GM04503 (cell line): Measurements from ENCODE around the gene FASN.

Experiments used
- DNase-seq: peaks from one replicate; pipeline ENCODE4 v3.0.0-alpha.2; 2012; ENCODE audit warnings: low read depth

The FASN gene

GRCh38 chr17:82087961-82088837 lies 9.8 kb downstream of the FASN start:
- DNase-seq, result no peak

GRCh38 chr17:82086941-82087906 lies 10.8 kb downstream of the FASN start:
- DNase-seq, result no peak

GRCh38 chr17:82085931-82086764 lies 11.9 kb downstream of the FASN start:
- DNase-seq, result no peak

GRCh38 chr17:82085031-82085861 lies 12.8 kb downstream of the FASN start:
- DNase-seq, result no peak

- no peak for DNase-seq
Measured at GRCh38 chr17:82084373-82085030, 13.5 kb downstream of the FASN start.

- DNase-seq, result no peak
Measured at GRCh38 chr17:82083533-82084359, 14.3 kb downstream of the FASN start.

- DNase-seq, result no peak
Measured at GRCh38 chr17:82083009-82083408, 15.0 kb downstream of the FASN start.

- DNase-seq, result no peak
Measured at GRCh38 chr17:82082456-82082855, 15.6 kb downstream of the FASN start.

GRCh38 chr17:82081966-82082365 lies 16.1 kb downstream of the FASN start:
- DNase-seq, result no peak

- DNase-seq, result no peak
Measured at GRCh38 chr17:82081546-82081945, 16.5 kb downstream of the FASN start.

GRCh38 chr17:82080789-82081464 lies 17.1 kb downstream of the FASN start:
- DNase-seq, result no peak

GRCh38 chr17:82080048-82080788 lies 17.8 kb downstream of the FASN start:
- no peak for DNase-seq

- no peak for DNase-seq
Measured at GRCh38 chr17:82079001-82079677, 18.9 kb downstream of the FASN start.

- no peak for DNase-seq
Measured at GRCh38 chr17:82078433-82078832, 19.6 kb downstream of the FASN start.

GRCh38 chr17:82077617-82078358 lies 20.2 kb downstream of the FASN start:
- DNase-seq, result no peak

- no peak for DNase-seq
Measured at GRCh38 chr17:82076785-82077591, 21.0 kb downstream of the FASN start.
